NT2/D1 (cell line): ENCODE data around the gene DMWD.

Experiments used
- SUZ12 ChIP-seq: IDR thresholded peaks from 2 replicates; pipeline ENCODE4 v1.6.1; 2011; ENCODE audit not compliant: insufficient read length, insufficient read depth; ENCODE audit errors: extremely low read depth
- ZNF274 ChIP-seq: IDR thresholded peaks from 2 replicates; pipeline ENCODE4 v1.6.1; 2011; ENCODE audit warnings: mild to moderate bottlenecking, low read depth, low read length

DNA sequence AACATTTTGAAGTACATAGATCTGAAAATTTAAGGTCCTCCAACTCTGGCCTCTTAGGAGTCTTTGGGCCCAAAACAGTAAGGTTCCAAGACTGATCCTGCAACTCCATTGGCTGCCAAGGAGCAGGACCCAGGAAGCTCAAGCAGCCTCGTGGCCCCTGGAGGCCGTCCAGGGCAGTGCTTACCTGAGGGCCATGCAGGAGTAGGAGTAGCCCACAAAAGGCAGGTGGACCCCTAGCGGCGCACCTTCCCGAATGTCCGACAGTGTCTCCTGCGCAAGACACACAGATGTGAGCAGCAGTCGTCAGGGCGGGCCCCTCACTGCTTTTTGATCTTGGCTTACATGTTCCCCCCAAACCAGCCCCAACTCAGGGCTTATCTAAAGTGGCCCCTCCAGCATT, 17.9 kb downstream of the DMWD start:
- no peak for TF ChIP-seq SUZ12
- no peak for TF ChIP-seq ZNF274
